K562 (cell line): ENCODE measurements around the gene ALDH5A1. TPM values are rescaled to one million over a fixed set of nuclear protein-coding genes. Genes with fewer than 3 reads are reported as not detected.

Experiments used
- BACH1 ChIP-seq: fragments of 200-800 bp; sonication (Bioruptor generic); IDR thresholded peaks from 2 replicates; pipeline ENCODE4 v1.6.1; 2016; ENCODE audit warnings: missing genetic modification characterization, missing compliant biosample characterization
- EGR1 ChIP-seq: fragments of 450-650 bp; conservative IDR thresholded peaks from 2 replicates; pipeline ENCODE4 v1.6.1; 2017; ENCODE audit warnings: mild to moderate bottlenecking
- LCOR ChIP-seq: sonication (generic); formaldehyde crosslinking; IDR thresholded peaks from 2 replicates; pipeline ENCODE4 v1.8.0; 2022; ENCODE audit warnings: mild to moderate bottlenecking, missing genetic modification reagents
- NR3C1 ChIP-seq: sonication (generic); formaldehyde crosslinking; IDR thresholded peaks from 2 replicates; pipeline ENCODE4 v1.8.1; 2022; ENCODE audit warnings: missing genetic modification reagents
- SMAD2 ChIP-seq: fragments of 150-350 bp; IDR thresholded peaks from 2 replicates; pipeline ENCODE4 v1.6.1; 2014; ENCODE audit warnings: low read depth, mild to moderate bottlenecking, low read length
- SUPT5H ChIP-seq: fragments of 450-650 bp; IDR thresholded peaks from 2 replicates; pipeline ENCODE4 v1.6.1; 2016
- ZNF584 ChIP-seq: fragments of 200-800 bp; sonication (Bioruptor generic); IDR thresholded peaks from 2 replicates; pipeline ENCODE4 v1.6.1; 2016; ENCODE audit warnings: low read depth, mild to moderate bottlenecking, missing genetic modification characterization, missing compliant biosample characterization
- ZNF695 ChIP-seq: fragments of 450-650 bp; formaldehyde crosslinking; IDR thresholded peaks from 2 replicates; pipeline ENCODE4 v1.4.0; 2020; ENCODE audit warnings: mild to moderate bottlenecking, moderate library complexity
- polyA plus RNA-seq, 8 experiments: library from polyadenylated mRNA; depleted of rRNA in 4 of 8; stranded (reverse) in 5 of 8; unstranded in 3 of 8; fragments of >200 nt; fragmentation: Nextera tagmentation in 2 of 8; fragmentation: Illumina TruSeq in 1 of 8; extraction: Ambion mirVana in 2 of 8; extraction: Trizol in 1 of 8; gene quantifications; 2 replicates each; pipeline versions ENCODE4 v1.2.1 to v1.2.3, GENCODE V29; 2011 to 2014; ENCODE audit warnings: inconsistent platforms in 1 of 8, missing spikeins in 1 of 8
- total RNA-seq, 7 experiments: library from RNA; depleted of rRNA in 6 of 7; stranded (reverse); fragments of >200 nt in 6 of 7; fragmentation: Illumina TruSeq in 2 of 7; extraction: Trizol in 2 of 7; gene quantifications; 2 replicates each; pipeline versions ENCODE4 v1.2.1 to v1.2.3, GENCODE V29; 2011 to 2021; ENCODE audit warnings: low replicate concordance in 1 of 7
- TF ChIP-seq, protein P1 (sequence below): IDR thresholded peaks from 3 replicates; pipeline ENCODE4 v1.6.1; 2011; ENCODE audit warnings: borderline replicate concordance, mild to moderate bottlenecking; ENCODE audit not compliant: insufficient read length, insufficient read depth
- TF ChIP-seq, protein P2 (sequence below), 2 experiments: fragments of 450-650 bp in 1 of 2; sonication (generic) in 1 of 2; formaldehyde crosslinking in 1 of 2; IDR thresholded peaks; 2 replicates each; pipeline versions ENCODE4 v1.7.1 to v1.9.0; 2016 to 2022; ENCODE audit warnings: inconsistent platforms in 1 of 2, mild to moderate bottlenecking in 1 of 2, missing genetic modification reagents in 1 of 2
- TF ChIP-seq, protein P3 (sequence below), 2 experiments: fragments of 450-650 bp in 1 of 2; sonication (generic) in 1 of 2; formaldehyde crosslinking; conservative IDR thresholded peaks; 2 replicates each; pipeline versions ENCODE4 v1.4.0 to v1.8.1; 2020 to 2022; ENCODE audit warnings: mild to moderate bottlenecking in 1 of 2, missing genetic modification reagents in 1 of 2
- TF ChIP-seq, protein P4 (sequence below): sonication (generic); formaldehyde crosslinking; IDR thresholded peaks from 2 replicates; pipeline ENCODE4 v1.8.1; 2023; ENCODE audit warnings: mild to moderate bottlenecking, missing genetic modification reagents

ALDH5A1 gene
- total and polyA plus RNA-seq, 9 of the 15 experiments (the other 6 are each of a cell fraction or from before 2014, with no cell fraction given) = 2.2 to 19.7 (median 9.5) TPM

DNA sequence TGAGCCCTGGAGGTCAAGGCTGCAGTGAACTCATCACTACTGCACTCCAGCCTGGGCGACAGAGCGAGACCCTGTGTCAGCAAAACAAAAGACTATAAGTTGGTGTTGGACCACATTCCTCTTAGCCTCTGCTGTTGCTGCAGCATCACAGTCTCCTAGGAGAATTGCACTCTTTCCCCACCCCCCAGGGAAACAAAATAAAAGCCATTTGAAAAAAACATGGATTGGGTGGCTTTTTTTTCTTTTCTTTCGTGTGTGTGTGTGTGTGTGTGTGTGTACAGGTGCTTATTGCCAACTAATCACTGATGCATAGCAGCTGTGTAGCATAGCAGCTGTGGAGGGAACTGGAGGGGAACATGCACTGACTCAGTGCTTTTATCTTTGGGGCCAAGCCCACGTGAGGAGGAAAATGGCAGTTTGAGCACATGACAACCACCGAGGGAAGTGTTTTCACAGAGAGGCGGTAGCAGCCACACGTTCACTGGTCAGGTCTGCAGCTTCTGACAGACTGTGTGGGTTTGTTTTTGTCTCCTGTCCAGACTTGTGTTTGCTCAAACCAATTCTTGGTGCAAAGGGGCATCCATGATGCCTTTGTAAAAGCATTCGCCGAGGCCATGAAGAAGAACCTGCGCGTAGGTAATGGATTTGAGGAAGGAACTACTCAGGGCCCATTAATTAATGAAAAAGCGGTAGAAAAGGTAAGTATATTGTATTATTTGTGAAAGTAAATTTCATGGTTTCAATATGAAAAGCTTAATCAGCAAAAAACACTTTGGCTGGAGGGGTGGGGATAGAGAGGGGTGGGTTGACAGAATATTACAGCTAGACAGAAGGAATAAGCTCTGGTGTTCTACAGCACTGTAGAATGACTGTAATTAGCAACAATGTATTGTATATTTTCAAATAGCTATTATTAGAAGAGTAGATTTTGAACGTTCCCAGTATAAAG is 27.7 kb downstream of the ALDH5A1 start (continued):
- TF ChIP-seq, protein P1, sequence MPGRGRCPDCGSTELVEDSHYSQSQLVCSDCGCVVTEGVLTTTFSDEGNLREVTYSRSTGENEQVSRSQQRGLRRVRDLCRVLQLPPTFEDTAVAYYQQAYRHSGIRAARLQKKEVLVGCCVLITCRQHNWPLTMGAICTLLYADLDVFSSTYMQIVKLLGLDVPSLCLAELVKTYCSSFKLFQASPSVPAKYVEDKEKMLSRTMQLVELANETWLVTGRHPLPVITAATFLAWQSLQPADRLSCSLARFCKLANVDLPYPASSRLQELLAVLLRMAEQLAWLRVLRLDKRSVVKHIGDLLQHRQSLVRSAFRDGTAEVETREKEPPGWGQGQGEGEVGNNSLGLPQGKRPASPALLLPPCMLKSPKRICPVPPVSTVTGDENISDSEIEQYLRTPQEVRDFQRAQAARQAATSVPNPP = no peak
- no peak for TF ChIP-seq SUPT5H
- TF ChIP-seq, protein P2, sequence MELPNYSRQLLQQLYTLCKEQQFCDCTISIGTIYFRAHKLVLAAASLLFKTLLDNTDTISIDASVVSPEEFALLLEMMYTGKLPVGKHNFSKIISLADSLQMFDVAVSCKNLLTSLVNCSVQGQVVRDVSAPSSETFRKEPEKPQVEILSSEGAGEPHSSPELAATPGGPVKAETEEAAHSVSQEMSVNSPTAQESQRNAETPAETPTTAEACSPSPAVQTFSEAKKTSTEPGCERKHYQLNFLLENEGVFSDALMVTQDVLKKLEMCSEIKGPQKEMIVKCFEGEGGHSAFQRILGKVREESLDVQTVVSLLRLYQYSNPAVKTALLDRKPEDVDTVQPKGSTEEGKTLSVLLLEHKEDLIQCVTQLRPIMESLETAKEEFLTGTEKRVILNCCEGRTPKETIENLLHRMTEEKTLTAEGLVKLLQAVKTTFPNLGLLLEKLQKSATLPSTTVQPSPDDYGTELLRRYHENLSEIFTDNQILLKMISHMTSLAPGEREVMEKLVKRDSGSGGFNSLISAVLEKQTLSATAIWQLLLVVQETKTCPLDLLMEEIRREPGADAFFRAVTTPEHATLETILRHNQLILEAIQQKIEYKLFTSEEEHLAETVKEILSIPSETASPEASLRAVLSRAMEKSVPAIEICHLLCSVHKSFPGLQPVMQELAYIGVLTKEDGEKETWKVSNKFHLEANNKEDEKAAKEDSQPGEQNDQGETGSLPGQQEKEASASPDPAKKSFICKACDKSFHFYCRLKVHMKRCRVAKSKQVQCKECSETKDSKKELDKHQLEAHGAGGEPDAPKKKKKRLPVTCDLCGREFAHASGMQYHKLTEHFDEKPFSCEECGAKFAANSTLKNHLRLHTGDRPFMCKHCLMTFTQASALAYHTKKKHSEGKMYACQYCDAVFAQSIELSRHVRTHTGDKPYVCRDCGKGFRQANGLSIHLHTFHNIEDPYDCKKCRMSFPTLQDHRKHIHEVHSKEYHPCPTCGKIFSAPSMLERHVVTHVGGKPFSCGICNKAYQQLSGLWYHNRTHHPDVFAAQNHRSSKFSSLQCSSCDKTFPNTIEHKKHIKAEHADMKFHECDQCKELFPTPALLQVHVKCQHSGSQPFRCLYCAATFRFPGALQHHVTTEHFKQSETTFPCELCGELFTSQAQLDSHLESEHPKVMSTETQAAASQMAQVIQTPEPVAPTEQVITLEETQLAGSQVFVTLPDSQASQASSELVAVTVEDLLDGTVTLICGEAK (IDR thresholded peaks at IDR 0.05) = no peak
- TF ChIP-seq, protein P2 (CRISPR knock-in tag; IDR thresholded peaks at IDR 0.05) = no peak
- no peak for TF ChIP-seq LCOR
- TF ChIP-seq, protein P3, sequence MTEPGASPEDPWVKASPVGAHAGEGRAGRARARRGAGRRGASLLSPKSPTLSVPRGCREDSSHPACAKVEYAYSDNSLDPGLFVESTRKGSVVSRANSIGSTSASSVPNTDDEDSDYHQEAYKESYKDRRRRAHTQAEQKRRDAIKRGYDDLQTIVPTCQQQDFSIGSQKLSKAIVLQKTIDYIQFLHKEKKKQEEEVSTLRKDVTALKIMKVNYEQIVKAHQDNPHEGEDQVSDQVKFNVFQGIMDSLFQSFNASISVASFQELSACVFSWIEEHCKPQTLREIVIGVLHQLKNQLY (CRISPR knock-in tag; conservative IDR thresholded peaks at IDR 0.05) = no peak
- TF ChIP-seq ZNF584 (CRISPR knock-in tag) = no peak
- TF ChIP-seq ZNF695 (CRISPR knock-in tag) = no peak
- no peak; the same call in 1 of the 2 replicates for TF ChIP-seq BACH1 (tag)
- TF ChIP-seq SMAD2 = no peak
- TF ChIP-seq, protein P4, sequence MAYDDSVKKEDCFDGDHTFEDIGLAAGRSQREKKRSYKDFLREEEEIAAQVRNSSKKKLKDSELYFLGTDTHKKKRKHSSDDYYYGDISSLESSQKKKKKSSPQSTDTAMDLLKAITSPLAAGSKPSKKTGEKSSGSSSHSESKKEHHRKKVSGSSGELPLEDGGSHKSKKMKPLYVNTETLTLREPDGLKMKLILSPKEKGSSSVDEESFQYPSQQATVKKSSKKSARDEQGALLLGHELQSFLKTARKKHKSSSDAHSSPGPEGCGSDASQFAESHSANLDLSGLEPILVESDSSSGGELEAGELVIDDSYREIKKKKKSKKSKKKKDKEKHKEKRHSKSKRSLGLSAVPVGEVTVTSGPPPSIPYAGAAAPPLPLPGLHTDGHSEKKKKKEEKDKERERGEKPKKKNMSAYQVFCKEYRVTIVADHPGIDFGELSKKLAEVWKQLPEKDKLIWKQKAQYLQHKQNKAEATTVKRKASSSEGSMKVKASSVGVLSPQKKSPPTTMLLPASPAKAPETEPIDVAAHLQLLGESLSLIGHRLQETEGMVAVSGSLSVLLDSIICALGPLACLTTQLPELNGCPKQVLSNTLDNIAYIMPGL = no peak
- TF ChIP-seq NR3C1 (CRISPR knock-in tag) = no peak
- TF ChIP-seq EGR1 = no peak
